8988T (cell line): ENCODE data around the gene IP6K1.
A peak's percentile ranks its signal among the peaks of the same experiment; 100 is the strongest.
"Not testable (repeated sequence)": the region's sequence is repeated elsewhere in the genome, so short reads cannot be mapped to it uniquely, and the experiment has no call there.

Source experiments
- DNase-seq: peaks from one replicate; pipeline ENCODE4 v3.0.0; 2011

Gene IP6K1

GRCh38 chr3:49793486-49794085 is 7.2 kb upstream of the IP6K1 start:
- no peak for DNase-seq

DNA sequence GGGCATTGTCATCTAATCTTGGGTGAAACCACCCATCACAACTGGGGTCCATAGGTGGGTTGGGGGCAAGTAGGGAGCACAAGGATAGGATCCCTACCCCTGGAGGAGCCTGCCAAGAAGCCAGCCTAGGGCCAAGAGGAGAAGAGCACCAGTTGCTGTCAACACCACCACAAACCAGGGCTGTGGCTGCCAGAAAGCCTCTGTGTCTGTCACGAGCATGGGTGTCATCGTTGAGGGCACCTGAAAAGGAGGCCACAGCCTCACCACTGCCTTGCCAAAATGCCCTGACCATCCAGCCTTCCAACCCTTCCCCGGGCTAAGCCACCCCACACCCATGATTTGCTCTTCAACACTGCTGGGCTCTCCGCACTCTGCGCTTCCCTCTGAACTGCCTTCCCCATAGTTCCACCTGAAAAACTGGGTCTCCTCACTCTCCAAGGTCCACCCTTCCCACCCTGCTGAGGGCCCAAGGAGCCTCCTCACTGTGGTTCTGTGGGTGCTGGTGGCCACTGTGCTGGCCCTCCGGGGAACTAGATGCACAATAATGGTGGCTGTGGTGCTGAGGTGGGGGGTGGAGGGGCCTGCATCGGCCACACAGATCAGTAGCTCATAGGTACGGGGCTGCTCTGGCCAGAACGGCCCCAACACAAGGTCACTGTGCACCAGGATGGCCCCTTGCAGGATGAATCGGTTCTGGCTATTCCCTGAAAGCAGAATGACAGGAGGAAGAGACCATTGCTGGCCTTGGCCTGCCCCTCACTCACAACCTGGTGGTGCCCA is 6.2 kb upstream of the IP6K1 start:
- no peak for DNase-seq

DNA sequence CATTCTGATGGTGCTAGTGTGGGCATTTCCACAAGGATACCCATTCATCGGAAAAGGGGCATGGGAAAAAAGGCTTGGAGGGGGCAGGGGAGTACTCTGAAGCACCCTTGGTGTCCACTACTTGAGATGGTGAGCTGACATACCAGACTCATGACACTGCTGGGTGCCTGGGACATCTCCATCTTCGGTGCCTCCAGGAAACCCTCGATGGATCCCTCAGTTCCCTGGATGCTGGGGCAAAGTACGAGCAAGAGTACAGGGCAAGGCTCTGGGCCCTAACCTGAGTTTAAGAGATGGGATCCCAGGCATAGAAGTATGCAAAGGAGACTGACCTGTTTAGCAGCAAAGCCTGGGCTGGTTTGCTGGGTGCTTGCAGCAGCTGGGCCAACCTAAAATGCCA is 5.2 kb upstream of the IP6K1 start:
- no peak for DNase-seq

- peak; percentile 19 for DNase-seq
These were observed 4.5 kb upstream of the IP6K1 start for GRCh38 chr3:49790626-49791411.

DNA sequence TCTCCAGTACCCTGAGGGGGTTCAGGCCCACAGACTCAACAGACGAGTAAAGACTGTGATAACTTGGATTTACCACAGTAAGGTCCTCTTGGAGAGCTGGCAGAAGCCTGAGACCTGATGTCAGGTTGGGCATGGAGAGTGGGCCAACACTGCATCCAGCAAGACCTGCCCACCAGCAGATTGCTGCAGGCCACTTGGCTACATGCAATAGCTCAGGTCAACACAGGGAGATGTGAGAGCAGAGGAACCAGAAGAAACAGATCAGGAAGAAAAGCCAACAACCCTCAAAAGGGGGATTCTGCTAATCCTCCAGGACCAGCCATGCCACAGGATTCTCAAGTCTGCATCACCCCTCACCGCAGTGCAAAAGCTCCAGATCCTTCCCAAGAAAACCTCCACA is 1.7 kb upstream of the IP6K1 start:
- peak; percentile 9 for DNase-seq

DNA sequence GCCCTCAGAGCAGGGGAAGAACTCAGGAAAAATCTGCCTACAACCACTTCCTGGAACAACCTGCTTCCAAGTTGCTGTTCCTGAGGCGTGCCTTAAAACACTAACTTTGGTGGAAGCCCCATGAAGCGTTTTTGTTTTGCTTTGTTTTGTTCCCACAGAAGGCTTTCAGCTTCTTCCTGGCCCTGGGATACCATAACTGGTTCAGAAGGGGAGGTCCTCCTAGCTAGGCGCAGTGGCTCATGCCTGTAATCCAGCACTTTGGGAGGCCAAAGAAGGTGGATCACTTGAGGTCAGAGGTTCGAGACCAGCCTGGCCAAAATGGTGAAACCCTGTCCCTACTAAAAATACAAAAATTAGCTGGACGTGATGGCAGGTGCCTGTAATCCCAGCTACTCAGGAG is 1.2 kb upstream of the IP6K1 start:
- no peak for DNase-seq

DNA sequence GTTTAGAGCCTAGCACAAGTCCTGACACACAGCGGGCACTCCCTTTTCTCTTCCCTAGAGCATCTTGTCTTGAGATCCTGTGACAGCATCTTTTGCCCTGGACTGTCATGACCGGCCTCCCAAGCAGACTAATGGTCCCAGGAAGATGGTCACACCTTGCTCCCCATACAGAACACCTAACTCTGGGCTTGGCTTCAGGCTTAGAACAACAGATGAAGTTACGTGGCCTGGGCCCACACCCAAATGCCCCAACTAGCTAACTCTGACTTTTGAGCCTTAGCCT is 781 bp upstream of the IP6K1 start:
- DNase-seq: no peak

GRCh38 chr3:49785565-49786356 is 581 bp downstream of the IP6K1 start:
- peak; percentile 38 for DNase-seq

- DNase-seq: not testable (repeated sequence)
These were observed 4.1 kb downstream of the IP6K1 start for GRCh38 chr3:49782277-49782676.

GRCh38 chr3:49781415-49782199 is 4.7 kb downstream of the IP6K1 start:
- no peak for DNase-seq

DNA sequence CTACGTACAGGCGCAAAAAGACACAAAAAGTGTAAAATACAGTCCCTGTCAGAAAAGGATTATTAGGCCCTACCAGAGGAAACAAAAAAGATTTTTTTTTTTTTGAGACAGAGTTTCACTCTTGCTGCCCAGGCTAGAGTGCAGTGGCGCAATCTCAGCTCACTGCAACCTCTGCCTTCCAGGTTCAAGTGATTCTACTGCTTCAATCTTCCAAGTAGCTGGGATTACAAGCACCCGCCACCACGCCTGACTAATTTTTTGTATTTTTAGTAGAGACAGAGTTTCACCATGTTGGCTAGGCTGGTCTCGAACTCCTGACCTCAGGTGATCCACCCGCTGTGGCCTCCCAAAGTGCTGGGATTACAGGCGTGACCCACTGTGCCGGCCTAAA is 5.4 kb downstream of the IP6K1 start:
- not testable (repeated sequence) for DNase-seq

GRCh38 chr3:49780080-49780974 is 6.0 kb downstream of the IP6K1 start:
- DNase-seq: no peak

- no peak for DNase-seq
These were observed 6.8 kb downstream of the IP6K1 start for GRCh38 chr3:49779358-49780079.

- DNase-seq: not testable (repeated sequence)
These were observed 10.2 kb downstream of the IP6K1 start for GRCh38 chr3:49776101-49776500.

GRCh38 chr3:49775538-49775937 is 10.8 kb downstream of the IP6K1 start:
- no peak for DNase-seq

- DNase-seq: no peak
These were observed 13.6 kb downstream of the IP6K1 start for GRCh38 chr3:49772703-49773102.

DNA sequence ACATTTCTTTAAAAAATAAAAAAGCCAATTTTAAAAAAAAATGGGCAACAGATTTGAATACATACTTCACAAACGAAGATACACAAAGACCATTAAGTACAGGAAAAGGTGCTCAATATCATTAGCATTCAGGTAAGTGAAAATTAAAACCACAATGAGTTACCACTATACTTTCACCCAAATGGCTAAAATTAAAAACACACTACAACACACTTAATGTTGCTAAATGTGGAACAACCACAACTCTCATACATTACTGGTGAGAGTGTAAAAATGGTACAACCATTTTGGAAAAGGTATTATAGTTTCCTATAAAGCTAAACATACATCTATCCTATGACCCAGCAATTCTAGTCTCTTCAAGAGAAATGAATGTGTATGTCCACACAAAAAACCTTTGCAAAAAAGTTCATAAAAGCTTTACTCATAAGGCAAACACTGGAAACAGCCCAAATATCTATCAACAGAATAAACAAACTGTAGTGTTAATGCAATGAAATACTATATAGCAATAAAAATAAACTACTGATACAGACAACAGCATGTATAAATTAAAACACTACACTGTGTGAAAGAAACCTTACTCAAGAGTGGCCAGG is 14.9 kb downstream of the IP6K1 start:
- DNase-seq: no peak

- no peak for DNase-seq
These were observed 16.4 kb downstream of the IP6K1 start for GRCh38 chr3:49769926-49770325.

DNA sequence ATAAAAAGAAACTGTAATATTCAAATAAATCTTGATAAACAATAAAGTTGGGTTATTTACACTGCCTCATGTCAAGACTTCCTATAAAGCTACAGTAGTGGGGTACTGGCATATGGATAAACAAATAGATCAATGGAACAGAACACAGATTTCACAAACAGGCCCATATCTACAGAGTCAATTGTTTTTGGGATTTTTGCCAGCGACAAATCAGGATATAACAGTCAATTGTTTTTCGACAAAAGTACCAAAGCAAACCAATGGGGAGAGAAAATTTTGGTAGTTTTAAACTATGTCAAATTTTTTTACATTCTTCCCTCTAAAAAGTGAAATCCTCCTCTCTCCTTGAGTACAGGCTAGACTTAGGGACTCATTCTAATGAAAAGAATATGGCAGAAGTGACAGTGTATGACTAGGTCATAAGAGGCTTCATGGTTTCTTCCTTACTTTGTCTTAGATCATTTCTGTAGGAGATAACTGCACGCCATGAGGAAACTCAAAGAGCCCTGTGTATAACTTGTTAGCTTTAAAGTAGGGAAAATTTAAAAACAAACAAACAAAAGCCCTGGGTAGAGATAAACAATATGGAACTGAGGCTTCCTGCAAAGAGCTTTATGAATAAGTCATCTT is 16.9 kb downstream of the IP6K1 start:
- no peak for DNase-seq

DNA sequence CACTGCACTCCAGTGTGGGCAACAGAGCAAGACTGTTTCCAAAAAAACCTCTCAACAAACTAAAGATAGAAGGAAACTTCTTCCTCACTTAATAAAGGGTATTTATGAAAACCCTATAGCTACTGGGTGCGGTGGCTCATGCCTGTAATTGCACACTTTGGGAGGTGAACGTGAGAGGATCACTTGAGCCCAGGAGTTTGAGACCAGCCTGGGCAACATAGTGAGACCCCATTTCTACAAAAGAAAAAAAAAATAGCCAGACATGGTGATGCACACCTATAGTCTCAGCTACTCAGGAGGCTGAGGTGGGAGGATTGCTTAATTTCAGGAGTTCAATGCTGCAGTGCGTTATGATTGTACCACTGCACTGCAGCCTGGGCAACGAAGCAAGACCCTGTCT is 22.4 kb downstream of the IP6K1 start:
- no peak for DNase-seq
